HG03469 (cell line): Measurements from ENCODE around the gene PTPRN2.

ENCODE experiments used
- ATAC-seq: cut with Tn5 transposase; IDR thresholded peaks from one replicate; pipeline ENCODE4 v1.9.1; 2021; ENCODE audit warnings: mild to moderate bottlenecking, moderate library complexity, moderate number of reproducible peaks; ENCODE audit not compliant: unreplicated experiment

The PTPRN2 gene

DNA sequence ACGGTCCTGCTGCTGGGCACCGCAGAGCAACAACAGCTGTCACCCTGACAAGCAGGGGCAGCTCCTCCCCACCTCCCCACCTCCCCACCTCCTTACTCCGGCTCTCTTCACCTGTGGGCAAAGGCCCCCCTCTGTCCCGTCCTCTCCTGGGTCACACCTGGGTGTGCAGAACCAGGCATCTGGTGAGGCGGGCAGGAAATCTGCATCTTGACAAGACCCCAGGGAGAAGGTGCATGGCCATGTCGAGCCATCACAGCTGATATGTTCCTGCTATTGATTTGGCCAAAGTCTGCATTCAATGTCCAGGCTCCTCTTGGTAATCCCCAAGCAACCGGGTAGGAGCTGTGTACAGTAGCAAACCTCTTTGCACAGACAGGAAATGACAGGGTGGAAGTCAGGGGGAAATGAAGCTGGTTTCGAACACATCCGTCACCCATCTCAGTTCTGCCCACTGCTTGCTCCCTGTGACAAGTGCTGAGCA is 696.7 kb downstream of the PTPRN2 start:
- ATAC-seq: no peak

- no peak for ATAC-seq
These were observed 698.1 kb downstream of the PTPRN2 start for GRCh38 chr7:157889480-157889879.

- ATAC-seq: no peak
These were observed 699.0 kb downstream of the PTPRN2 start for GRCh38 chr7:157888579-157888978.

DNA sequence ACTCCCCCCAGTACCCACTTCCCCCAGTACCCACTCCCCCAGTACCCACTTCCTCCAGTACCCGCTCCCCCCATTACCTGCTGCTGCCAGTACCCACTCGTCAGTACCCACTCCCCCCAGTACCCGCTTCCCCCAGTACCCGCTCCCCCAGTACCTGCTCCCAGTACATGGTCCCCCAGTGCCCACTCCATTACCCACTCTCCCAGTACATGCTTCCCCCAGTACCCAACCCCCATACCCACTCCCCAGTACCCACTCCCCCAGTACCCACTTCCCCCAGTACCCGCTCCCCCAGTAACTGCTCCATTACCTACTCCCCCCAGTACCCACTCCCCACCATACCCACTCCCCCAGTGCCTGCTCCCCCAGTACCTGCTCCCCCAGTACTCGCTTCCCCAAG is 700.2 kb downstream of the PTPRN2 start:
- ATAC-seq: no peak

DNA sequence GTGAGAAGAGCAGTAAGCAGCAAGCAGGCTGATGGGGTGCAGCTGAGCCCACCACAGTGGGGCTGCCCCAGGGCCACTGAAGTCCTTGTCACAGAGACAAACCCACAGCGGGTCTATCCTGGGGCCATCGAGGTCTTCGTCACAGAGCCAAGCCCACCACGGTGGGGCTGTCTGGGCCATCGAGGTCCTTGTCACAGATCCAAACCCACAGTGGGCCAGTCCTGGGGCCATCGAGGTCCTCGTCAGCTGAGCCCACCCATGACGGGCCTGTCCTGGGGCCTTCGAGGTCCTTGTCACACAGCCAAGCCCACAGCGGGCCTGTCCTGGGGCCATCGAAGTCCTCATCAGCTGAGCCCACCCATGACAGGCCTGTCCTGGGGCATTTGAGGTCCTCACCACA is 700.9 kb downstream of the PTPRN2 start:
- no peak for ATAC-seq

GRCh38 chr7:157886266-157886665 is 701.4 kb downstream of the PTPRN2 start:
- no peak for ATAC-seq

GRCh38 chr7:157885140-157885539 is 702.5 kb downstream of the PTPRN2 start:
- no peak for ATAC-seq

GRCh38 chr7:157884461-157885062 is 703.1 kb downstream of the PTPRN2 start:
- no peak for ATAC-seq

GRCh38 chr7:157881048-157881771 is 706.4 kb downstream of the PTPRN2 start:
- ATAC-seq: no peak

DNA sequence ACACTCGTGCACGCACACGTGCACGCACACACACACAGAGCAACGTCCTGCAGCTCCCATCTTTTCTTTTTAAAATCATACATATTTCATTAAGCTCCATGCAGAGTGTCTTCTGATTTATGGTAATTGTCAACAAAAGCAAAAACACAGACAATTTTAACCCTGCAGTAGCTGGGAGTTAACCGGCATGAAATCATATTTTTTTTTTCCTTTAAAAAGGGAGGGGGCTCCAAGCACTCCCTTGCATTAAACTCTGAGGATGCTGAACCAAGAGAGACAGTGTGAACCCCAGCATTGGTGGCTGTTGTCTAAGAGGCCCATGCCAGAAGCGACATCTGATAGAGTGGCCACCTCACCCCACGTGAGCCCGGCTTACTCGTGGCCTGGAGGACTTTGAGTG is 708.2 kb downstream of the PTPRN2 start:
- no peak for ATAC-seq

- ATAC-seq: no peak
These were observed 710.1 kb downstream of the PTPRN2 start for GRCh38 chr7:157877298-157878090.

- ATAC-seq: no peak
These were observed 710.9 kb downstream of the PTPRN2 start for GRCh38 chr7:157876469-157877285.

DNA sequence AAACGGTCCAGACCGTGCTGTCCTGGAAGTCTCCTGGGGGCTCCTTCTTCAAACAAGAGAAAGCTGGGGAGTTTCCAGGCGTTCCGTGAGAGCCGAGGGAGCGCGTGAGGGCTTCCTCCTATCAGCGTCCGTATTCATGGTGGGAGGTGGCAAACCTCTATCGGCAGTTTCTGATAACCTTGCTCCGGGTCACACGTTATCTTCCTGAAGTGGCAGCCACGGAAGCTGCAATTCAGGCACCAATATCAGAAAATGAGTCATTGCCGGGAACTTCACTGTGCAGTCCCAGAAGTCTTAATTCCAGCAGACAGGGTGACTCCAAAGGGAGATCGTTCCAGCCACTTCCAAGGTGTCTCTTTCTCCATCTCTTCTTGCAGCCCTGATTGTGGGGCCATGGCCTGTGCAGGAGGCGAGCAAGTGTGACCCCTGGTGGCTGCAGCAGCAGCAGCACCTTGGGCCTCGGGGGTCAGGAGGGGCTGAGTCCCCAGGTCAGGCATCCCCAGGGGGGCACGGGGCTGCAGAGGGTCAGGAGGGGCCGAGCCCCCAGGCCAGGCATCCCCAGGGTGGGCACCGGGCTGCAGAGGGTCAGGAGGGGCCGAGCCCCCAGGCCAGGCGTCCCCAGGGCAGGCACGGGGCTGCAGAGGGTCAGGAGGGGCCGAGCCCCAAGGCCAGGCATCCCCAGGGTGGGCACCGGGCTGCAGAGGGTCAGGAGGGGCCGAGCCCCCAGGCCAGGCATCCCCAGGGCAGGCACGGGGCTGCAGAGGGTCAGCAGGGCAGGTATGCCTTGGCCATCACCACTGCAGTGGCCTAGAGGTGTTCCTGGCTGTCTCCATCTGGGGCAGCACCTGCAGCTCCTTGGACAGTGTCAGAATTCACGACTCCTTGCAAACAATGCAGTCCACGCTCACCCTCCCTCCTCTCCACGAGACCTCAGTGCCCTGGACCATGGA is 712.1 kb downstream of the PTPRN2 start:
- ATAC-seq: no peak

DNA sequence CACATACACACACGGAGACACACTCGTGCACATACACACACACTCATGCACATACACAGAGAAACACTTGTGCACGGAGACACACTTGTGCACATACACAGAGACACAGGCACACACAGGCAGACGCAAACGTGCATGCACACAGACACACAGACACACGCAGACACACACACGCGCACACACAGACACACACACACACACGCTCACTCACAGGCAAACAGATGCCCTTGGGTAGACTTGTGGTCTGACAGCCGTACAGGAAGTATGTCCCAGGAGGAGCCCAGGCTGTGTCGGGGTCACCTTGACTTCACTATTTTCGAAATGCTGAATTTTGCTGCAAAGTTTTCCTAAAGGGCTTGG is 712.8 kb downstream of the PTPRN2 start:
- no peak for ATAC-seq

- no peak for ATAC-seq
These were observed 713.3 kb downstream of the PTPRN2 start for GRCh38 chr7:157874208-157874816.

- no peak for ATAC-seq
These were observed 714.0 kb downstream of the PTPRN2 start for GRCh38 chr7:157873664-157874063.

DNA sequence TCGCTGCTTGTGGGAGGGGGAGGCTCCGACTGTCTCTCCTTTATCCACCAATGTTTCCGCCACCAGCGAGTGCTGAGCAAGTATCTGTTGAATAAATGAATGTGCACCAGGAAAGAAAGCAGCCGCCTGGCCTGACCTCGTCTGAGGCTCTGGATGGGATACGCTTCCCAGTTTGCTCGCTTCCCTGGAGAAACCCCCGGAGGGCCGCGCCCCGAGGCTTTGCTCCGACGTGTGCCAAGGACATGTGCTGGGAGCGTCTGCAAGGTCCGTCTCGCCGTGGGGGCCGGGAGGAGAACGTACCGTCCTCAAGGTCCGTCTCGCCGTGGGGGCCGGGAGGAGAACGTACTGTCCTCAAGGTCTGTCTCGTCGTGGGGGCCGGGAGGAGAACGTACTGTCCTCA is 714.4 kb downstream of the PTPRN2 start:
- ATAC-seq: no peak

DNA sequence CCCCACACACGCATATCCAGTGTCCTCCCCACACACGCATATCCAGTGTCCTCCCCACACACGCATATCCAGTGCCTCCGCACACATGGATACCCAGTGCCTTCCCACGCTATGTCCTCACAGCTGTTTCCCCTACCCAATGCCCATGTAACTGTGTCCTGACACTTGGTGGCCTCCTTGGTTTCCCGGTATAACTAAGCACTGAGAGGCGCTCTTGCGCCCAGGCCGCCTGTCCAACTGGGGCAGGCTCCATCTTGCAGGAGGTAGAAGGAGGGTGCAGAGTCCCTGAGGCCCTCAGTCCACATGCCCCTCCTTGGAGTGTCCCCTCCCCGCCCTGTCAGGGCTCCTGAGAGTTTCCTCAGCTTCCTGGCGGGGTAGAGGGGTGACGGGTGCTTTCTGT is 715.2 kb downstream of the PTPRN2 start:
- ATAC-seq: no peak

- no peak for ATAC-seq
These were observed 715.9 kb downstream of the PTPRN2 start for GRCh38 chr7:157871681-157872080.
